Smooth muscle cell (in vitro differentiated cells): Measurements from ENCODE around the gene HASPIN. TPM values are rescaled to one million over a fixed set of nuclear protein-coding genes. Genes with fewer than 3 reads are reported as not detected.

Experiments
- DNase-seq: peaks from one replicate; lab custom pipeline; 2025; ENCODE audit not compliant: unreplicated experiment; lab: John Stamatoyannopoulos, UW
- H2AFZ ChIP-seq: fragments of 200-600 bp; sonication (generic); 2 replicates; pipeline ENCODE4 v1.6.0; 2016; ENCODE audit warnings: antibody characterized with exemption, low read depth, mild to moderate bottlenecking
- H3F3A ChIP-seq: fragments of 200-600 bp; sonication (generic); 2 replicates; pipeline ENCODE4 v1.6.0; 2017; ENCODE audit warnings: antibody characterized with exemption, low read depth
- H3K27ac ChIP-seq: fragments of 200-600 bp; sonication (generic); 2 replicates; pipeline ENCODE4 v1.5.1; 2016; ENCODE audit warnings: low read depth, mild to moderate bottlenecking
- H3K27me3 ChIP-seq: fragments of 200-600 bp; sonication (generic); 2 replicates; pipeline ENCODE4 v1.6.1; 2016; ENCODE audit warnings: low read depth, mild to moderate bottlenecking
- H3K36me3 ChIP-seq: fragments of 200-600 bp; sonication (generic); 2 replicates; pipeline ENCODE4 v1.5.1; 2016; ENCODE audit warnings: low read depth
- H3K4me1 ChIP-seq: fragments of 200-600 bp; sonication (generic); 2 replicates; pipeline ENCODE4 v1.5.1; 2016; ENCODE audit warnings: low read depth
- H3K4me2 ChIP-seq: fragments of 200-600 bp; sonication (generic); 2 replicates; pipeline ENCODE4 v1.6.0; 2016; ENCODE audit warnings: mild to moderate bottlenecking
- H3K4me3 ChIP-seq: fragments of 200-600 bp; sonication (generic); 2 replicates; pipeline ENCODE4 v1.5.1; 2016; ENCODE audit warnings: mild to moderate bottlenecking
- H3K79me2 ChIP-seq: fragments of 200-600 bp; sonication (generic); 2 replicates; pipeline ENCODE4 v1.6.0; 2016; ENCODE audit warnings: low read depth, mild to moderate bottlenecking
- H3K9ac ChIP-seq: fragments of 200-600 bp; sonication (generic); 2 replicates; pipeline ENCODE4 v1.6.0; 2016; ENCODE audit warnings: low read depth
- H3K9me3 ChIP-seq: fragments of 200-600 bp; sonication (generic); replicated peaks from 2 replicates; pipeline ENCODE4 v1.5.1; 2016; ENCODE audit warnings: low read depth
- H4K20me1 ChIP-seq: fragments of 200-600 bp; sonication (generic); 2 replicates; pipeline ENCODE4 v1.6.0; 2016; ENCODE audit warnings: low read depth
- WGBS: methylation state at CpG from one replicate; pipeline ENCODE4 v1.1.7; 2016; ENCODE audit warnings: low lambda C conversion rate; 5-methylcytosine and 5-hydroxymethylcytosine counted together
- polyA plus RNA-seq: library from polyadenylated mRNA; unstranded; fragments of >200 nt; fragmentation: Nextera tagmentation; extraction: Ambion mirVana; gene quantifications from 2 replicates; pipeline ENCODE4 v1.2.1, GENCODE V29; 2016
- total RNA-seq: library from RNA; depleted of rRNA; stranded (reverse); fragments of >200 nt; gene quantifications from 2 replicates; pipeline ENCODE4 v1.2.3, GENCODE V29; 2014
- TF ChIP-seq, protein P1 (sequence below): fragments of 200-600 bp; sonication (generic); IDR thresholded peaks from 2 replicates; pipeline ENCODE4 v1.5.1; 2017; ENCODE audit warnings: borderline replicate concordance, mild to moderate bottlenecking, antibody characterized with exemption; ENCODE audit not compliant: insufficient read depth, poor library complexity, severe bottlenecking

Gene HASPIN
- total and polyA plus RNA-seq, 2 experiments from 2014 or later = 1.2 to 2.7 TPM

DNA sequence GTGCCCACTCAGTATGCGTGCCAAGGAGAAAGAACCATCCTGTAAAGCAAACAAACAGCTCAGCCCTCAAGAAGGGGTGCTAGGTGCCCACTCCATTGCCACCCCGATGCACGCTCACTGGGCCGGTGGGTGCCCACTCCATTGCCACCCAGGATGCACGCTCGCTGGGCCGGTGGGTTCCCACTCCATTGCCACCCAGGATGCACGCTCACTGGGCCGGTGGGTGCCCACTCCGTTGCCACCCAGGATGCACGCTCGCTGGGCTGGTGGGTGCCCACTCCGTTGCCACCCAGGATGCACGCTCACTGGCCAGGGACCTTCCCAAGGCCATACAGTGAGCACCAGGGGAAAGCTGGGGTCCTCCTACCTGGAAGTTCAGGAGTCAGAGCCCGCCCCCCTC is 28.1 kb downstream of the HASPIN start:
- H3K27me3 ChIP-seq = no peaks in the 10 kb centered on the region
- H3K36me3 ChIP-seq = no peaks in the 10 kb centered on the region
- no peaks in the 10 kb centered on the region for H3F3A ChIP-seq
- no peaks in the 10 kb centered on the region for H3K4me1 ChIP-seq
- H3K27ac ChIP-seq = no peak overlapping the region
- no peak overlapping the region for H3K9ac ChIP-seq
- no peak overlapping the region for H3K4me3 ChIP-seq
- DNase-seq = no peak
- H4K20me1 ChIP-seq = no peaks in the 10 kb centered on the region
- no peaks in the 10 kb centered on the region for H3K9me3 ChIP-seq
- WGBS = 96% methylated on average over 15 of the region's 15 CpGs
- no peak overlapping the region for H3K4me2 ChIP-seq
- H3K79me2 ChIP-seq = no peaks in the 10 kb centered on the region
- TF ChIP-seq, protein P1, sequence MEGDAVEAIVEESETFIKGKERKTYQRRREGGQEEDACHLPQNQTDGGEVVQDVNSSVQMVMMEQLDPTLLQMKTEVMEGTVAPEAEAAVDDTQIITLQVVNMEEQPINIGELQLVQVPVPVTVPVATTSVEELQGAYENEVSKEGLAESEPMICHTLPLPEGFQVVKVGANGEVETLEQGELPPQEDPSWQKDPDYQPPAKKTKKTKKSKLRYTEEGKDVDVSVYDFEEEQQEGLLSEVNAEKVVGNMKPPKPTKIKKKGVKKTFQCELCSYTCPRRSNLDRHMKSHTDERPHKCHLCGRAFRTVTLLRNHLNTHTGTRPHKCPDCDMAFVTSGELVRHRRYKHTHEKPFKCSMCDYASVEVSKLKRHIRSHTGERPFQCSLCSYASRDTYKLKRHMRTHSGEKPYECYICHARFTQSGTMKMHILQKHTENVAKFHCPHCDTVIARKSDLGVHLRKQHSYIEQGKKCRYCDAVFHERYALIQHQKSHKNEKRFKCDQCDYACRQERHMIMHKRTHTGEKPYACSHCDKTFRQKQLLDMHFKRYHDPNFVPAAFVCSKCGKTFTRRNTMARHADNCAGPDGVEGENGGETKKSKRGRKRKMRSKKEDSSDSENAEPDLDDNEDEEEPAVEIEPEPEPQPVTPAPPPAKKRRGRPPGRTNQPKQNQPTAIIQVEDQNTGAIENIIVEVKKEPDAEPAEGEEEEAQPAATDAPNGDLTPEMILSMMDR = no peak
- H2AFZ ChIP-seq = no peak overlapping the region

DNA sequence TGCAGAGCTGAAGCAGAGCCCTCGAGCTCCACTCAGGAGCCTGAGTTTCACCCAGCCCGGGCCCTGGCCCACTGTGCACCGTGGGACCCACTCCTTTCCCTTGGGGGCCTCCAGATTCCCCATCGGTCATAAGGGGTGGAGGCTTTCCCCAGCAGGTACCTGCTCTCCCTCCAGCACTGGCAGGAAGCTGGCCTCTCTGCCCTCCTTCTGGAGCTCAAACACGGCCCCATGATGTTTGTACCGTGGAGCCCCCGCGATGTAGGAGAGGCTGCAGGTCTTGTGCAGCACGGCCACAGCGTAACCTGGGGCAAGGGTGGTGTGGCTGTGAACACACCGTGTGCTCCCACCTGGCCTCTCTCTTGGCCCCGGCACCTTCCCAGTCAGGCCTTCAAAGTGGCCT is 29.9 kb downstream of the HASPIN start:
- no peaks in the 10 kb centered on the region for H3K27me3 ChIP-seq
- no peak overlapping the region for H2AFZ ChIP-seq
- H3K9ac ChIP-seq = no peak overlapping the region
- H3K9me3 ChIP-seq = no peaks in the 10 kb centered on the region
- H3F3A ChIP-seq = no peaks in the 10 kb centered on the region
- TF ChIP-seq, protein P1 = no peak
- 91% methylated on average over 12 of the region's 12 CpGs for WGBS
- no peak overlapping the region for H3K4me2 ChIP-seq
- H3K36me3 ChIP-seq = no peaks in the 10 kb centered on the region
- H3K27ac ChIP-seq = no peak overlapping the region
- no peak for DNase-seq
- no peaks in the 10 kb centered on the region for H3K79me2 ChIP-seq
- no peaks in the 10 kb centered on the region for H4K20me1 ChIP-seq
- H3K4me3 ChIP-seq = no peak overlapping the region
- H3K4me1 ChIP-seq = no peaks in the 10 kb centered on the region

DNA sequence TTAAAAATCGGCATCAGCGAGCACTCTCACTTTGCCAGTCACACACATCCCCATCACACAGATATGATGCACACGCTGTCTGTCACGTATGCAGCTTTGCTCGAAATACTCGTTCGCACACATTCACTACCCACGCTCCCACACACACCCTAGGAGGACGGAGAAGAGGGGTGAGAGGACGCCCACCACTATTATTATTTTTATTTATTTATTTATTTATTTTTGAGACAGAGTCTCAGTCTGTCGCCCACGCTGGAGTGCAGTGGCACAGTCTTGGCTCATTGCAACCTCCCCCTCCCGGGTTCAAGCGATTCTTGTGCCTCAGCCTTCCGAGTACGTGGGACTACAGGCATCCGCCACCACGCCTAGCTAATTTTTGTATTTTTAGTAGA is 30.4 kb downstream of the HASPIN start:
- Histone ChIP-seq H3K79me2 (no peaks in the 10 kb centered on the region), H3F3A (no peaks in the 10 kb centered on the region), H3K27ac (no peak overlapping the region), H3K9me3 (no peaks in the 10 kb centered on the region), H3K4me3 (no peak overlapping the region), H3K4me1 (no peaks in the 10 kb centered on the region), H3K36me3 (no peaks in the 10 kb centered on the region), H3K9ac (no peak overlapping the region), H2AFZ (no peak overlapping the region), H3K4me2 (no peak overlapping the region), H4K20me1 (no peaks in the 10 kb centered on the region), H3K27me3 (no peaks in the 10 kb centered on the region)
- 90% methylated on average over 18 of the region's 18 CpGs for WGBS
- no peak for DNase-seq
- TF ChIP-seq, protein P1 = no peak
